HG03354 (cell line): ENCODE measurements around the gene PPP1R27.
"Not testable (repeated sequence)": the region's sequence is repeated elsewhere in the genome, so short reads cannot be mapped to it uniquely, and the experiment has no call there.

Experiments
- ATAC-seq: cut with Tn5 transposase; IDR thresholded peaks from one replicate; pipeline ENCODE4 v1.9.1; 2021; ENCODE audit warnings: mild to moderate bottlenecking; ENCODE audit not compliant: unreplicated experiment, poor library complexity, severe bottlenecking

Gene PPP1R27

GRCh38 chr17:81843713-81844326 lies 9.0 kb upstream of the PPP1R27 start:
- ATAC-seq, result no peak

DNA sequence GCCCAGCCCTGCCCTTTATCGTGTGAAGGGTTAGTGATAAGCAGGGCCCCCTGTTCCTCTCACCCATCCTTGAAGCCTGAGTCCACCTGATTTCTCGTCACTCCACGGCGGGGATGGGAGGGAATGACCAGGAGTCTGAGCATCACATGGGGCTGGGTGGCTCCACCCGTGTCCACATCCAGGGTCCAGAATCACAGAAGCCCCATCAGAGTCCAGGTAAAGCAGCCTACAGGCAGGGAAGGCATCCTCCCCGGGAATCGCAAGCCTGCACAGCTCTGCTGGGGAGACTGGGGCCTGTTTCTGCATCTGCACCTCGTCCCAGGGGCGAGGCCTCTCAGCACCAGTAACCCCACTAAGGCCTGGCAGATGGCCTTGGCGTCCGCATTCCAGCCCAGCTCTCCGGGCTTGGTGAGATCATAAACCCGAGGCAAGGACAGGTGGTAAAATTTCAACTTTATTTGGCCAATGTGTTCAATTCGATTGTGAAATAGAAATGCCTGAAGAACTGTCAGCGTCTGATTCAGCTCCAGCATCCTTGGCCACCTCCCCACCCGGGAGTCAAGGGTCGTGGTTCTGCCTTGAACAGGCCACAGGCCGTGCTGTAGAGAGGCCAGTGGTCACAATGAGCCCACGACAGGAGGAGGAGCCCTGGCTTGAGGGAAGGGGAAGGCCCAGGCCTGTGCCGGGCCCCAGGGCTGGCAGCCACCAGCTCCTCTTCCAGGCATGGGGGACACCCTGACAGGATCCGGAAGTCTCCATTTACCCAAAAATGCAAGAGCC lies 8.1 kb upstream of the PPP1R27 start:
- no peak for ATAC-seq

DNA sequence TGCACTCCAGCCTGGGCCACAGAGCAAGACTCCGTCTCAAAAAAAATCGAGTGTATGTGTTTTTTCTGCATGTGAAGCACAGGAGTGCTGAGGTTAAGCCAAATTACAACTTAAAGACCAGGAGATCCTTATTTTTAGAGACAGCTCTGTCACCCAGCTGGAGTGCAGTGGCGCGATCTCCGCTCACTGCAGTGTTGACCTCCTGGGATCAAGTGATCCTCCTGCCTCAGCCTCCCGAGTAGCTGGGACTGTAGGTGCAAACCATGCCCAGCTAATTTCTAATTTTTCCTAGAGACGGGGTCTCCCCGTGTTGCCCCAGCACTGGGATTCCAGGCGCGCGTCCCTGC lies 7.5 kb upstream of the PPP1R27 start:
- ATAC-seq, result no peak

- ATAC-seq, result no peak
Observed at GRCh38 chr17:81841866-81842265, 7.0 kb upstream of the PPP1R27 start.

DNA sequence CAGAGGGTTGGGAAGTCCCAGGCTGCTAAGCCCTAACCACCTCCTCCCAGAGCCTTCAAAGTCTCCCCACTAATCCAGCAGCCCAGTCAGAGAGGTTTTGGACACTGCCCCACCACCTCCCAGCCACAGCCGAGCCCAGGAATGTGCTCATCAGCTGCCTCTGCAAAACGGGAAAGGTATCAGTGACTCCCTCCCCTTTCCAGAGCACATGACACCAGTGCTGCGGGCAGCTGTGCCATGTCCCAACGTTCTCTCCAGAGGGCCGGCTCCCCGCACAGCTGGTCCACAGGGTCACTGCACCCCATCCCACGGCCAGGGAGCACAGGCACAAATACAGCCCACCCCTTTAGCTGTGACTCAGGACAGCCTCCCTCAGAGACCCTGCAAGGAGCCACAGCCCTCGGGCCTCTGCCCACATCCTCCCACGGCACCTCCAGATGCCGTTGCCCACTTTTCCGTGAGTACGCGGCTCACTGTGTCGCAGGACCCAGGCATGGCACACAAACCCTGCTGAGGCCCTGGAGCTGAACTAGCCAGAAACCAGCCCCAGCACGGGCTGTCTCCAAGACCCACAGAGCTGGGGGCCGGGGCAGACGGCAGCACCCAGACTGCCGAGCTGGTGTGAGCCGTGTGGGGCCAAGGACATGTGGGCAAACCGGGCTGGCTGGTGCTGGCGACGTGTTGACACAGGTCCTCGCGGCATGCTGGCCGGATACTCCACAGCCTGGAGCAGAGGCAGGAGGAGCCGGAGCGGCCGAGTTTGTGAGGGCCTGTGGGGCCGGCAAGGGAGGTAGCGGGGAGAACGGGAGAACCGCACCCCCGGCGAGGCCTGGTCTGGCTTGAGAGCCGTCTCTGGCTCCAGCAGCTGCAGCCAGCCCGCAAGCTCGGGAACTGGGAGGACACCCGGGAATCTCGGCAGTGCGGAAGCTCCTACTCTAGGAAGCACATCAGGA lies 6.3 kb upstream of the PPP1R27 start:
- no peak for ATAC-seq

GRCh38 chr17:81840059-81840458 lies 5.2 kb upstream of the PPP1R27 start:
- not testable (repeated sequence) for ATAC-seq

- ATAC-seq, result no peak
Observed at GRCh38 chr17:81839301-81839700, 4.5 kb upstream of the PPP1R27 start.

DNA sequence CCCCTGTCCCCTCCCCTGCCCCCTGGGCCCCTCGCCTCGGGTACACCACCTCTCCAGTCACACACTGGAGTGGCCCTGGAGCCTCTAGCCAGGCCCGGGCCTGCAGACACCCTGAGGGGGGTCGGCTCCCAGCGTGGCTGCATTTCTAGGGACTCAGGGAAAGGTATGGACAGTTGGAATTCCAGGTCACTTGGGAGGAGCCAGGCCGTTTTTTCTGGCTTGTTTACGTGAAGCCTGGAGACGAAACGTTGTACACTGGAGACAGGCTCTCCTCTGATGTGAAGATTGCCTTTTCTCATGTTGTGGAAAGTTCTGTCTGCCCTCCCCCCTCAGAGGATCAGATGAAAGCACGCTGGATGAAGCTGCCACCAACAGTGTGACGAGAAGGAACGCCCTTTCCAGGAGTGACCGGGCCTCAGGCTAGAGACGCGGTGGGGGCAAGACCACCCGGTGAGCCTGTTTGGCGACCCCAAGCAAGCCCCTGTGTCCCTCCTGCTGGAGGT lies 4.0 kb upstream of the PPP1R27 start:
- ATAC-seq, result no peak

DNA sequence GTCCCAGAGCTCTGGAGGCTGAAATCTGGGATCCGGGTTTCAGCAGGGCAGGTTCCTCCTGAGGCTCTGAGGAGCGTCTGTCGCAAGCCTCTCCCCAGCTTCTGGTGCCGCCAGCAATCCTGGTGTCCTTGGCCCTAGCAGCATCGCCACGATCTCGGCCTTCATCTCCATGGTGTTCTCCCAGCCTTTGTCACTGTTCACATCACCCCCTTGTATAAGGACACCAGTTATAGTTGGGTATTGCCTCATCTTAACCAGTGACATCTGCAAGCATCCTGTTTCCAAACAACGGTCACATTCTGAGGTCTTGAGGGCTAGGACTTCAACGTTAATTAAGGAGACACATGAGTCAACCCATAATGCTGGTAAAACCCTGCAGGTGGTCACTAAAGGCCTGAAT lies 2.8 kb upstream of the PPP1R27 start:
- no peak for ATAC-seq

DNA sequence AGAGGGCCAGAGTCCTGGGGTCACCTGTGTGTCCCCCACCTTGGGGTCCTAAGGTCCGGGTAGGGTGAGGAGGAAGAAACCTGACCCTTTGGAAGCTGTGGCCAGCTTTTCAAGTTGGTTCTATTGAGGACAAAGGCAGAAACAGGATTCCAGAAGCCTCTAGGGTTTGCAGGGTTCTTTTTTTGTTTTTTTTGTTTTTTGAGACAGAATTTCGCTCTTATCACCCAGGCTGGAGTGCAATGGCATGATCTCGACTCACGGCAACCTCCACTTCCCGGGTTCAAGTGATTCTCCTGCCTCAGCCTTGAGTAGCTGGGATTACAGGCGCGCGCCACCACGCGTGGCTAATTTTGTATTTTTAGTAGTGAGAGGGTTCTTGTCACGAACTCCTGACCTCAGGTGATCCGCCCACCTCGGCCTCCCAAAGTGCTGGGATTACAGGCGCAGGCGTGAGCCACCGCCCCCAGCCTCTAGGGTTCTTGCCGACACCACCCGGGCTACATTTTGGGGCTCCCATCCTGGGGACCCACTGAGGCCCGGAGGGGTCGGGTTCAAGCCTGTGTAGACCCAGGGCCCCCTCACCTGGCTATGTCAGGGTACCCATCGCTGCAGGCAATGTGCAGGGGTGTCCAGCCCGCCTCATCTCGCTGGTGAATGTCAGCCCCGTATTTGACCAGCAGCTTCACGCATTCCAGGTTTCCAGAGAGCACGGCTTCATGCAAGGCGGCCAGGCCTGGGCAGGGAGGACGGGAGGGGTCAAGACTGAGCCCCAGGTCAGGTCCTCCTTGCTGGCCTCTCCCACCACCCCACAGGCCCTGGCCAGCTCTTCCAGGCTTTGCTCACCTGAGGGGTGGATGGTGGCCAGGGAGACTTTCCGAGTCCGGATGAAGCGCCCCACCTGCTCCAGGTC lies 674 bp downstream of the PPP1R27 start:
- ATAC-seq, result no peak

DNA sequence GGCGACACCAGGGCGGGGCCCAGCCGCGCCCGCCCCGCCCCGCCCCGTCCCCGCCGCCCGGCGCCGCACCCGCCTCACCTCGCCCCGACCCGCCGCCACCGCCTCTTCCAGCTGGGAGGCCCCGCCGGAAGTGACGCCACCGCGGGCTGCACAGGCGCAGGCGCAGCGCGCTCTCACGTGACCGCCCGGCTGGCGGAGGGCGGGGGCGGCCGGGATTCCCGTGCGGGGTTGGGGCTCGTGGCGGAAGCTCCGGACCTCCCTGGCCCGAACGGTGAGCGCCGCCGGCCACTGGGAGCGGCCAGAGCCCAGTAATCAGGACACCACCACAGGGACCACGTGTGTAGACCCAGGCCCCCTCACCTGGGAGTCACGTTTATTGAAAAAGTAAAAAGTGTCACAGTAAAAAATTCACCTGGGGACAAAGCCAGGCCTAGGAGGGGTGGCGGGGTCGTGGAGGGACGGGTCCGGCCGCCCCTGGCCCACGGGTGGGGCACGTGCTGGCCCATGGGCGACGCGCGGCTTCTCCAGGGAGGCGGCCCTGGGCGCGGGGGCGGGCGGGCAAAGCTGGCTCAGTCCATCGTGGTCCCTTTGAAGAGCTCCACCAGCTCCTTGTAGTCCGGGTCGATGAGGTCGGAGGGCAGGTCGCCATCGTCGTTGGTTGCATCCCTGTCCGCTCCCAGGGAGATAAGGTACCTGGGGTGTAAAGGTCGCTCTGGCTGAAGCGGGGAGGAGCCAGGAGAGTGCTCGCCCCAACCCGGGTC lies 1.5 kb downstream of the PPP1R27 start, which contains the start of gene MCRIP1:
Gene MCRIP1 (minus strand): TSS at position 132 of the 761 bp plus-strand sequence. CDS start 8,785 bp downstream, outside the sequence.
- peak; percentile 77 for ATAC-seq

DNA sequence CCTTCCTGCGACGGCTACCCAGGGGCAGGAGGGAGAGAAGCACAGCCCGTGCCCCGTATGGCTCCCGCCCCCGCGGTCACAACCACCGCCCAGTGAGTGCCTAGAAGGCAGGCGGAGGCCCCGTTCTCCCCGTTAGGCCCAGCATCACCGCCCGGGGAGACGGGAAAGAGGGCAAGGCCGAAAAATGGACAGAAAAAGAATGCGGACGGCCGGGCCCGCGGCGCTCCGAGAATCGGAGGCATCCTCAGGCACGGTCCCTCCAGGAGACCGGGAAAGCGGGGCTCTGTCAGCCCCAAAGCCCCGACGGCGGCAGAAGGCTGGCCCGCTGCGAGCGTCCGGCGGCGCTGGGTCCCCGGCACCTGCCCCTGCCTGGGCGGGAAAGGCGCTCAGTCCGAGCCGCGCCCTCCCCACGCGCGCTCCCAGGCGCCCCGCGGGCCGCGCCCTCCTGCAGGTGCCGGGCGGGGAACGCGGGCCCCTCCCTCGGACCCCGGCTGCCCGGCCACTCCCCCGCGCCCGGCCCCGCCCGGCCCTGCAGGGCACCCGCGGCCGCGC lies 2.2 kb downstream of the PPP1R27 start:
- peak; percentile 23 for ATAC-seq

- peak; percentile 18 for ATAC-seq
Observed at GRCh38 chr17:81831957-81832607, 2.8 kb downstream of the PPP1R27 start.

GRCh38 chr17:81831563-81831956 lies 3.3 kb downstream of the PPP1R27 start:
- ATAC-seq, result no peak

GRCh38 chr17:81829858-81830257 lies 5.0 kb downstream of the PPP1R27 start:
- ATAC-seq, result no peak

- ATAC-seq, result no peak
Observed at GRCh38 chr17:81828656-81829055, 6.2 kb downstream of the PPP1R27 start.

DNA sequence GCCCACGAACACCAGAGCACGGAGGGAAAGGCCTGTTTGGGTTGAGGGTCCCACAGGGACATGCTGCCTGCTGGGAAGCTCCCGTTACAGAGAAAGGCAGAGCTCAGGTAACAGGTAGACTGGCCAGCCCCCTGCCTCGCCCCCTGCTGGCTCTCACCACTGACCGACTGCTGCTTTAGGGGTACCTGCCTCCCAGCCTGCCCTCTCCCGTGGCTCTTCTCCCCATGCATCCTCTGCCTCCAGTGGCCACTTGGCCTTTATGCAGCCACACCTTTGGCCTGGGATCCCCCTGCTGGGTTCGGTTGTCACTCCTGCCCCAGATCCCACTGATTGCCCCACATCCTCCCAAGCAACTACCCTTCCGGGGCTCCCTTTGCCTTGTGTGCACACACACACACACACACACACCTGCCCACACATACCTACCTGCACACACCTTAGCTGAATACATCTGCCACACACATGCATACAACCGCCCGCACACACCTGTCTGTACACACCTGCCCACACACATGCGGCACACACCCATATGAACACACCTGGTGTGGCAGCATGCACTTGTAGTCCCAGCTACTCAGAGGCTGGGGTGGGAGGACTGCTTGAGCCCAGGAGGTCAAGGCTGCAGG lies 8.9 kb downstream of the PPP1R27 start:
- no peak for ATAC-seq
